Panc1 (cell line): ENCODE measurements around the gene EEF1A2.

Experiments used
- POLR2AphosphoS5 ChIP-seq: IDR thresholded peaks from 2 replicates; pipeline ENCODE4 v1.6.1; 2012; ENCODE audit warnings: mild to moderate bottlenecking, low read depth, low read length, moderate library complexity
- TF ChIP-seq, protein P1 (sequence below): fragments of 450-650 bp; IDR thresholded peaks from 2 replicates; pipeline ENCODE4 v1.5.1; 2017; ENCODE audit warnings: mild to moderate bottlenecking

- TF ChIP-seq, protein P1, sequence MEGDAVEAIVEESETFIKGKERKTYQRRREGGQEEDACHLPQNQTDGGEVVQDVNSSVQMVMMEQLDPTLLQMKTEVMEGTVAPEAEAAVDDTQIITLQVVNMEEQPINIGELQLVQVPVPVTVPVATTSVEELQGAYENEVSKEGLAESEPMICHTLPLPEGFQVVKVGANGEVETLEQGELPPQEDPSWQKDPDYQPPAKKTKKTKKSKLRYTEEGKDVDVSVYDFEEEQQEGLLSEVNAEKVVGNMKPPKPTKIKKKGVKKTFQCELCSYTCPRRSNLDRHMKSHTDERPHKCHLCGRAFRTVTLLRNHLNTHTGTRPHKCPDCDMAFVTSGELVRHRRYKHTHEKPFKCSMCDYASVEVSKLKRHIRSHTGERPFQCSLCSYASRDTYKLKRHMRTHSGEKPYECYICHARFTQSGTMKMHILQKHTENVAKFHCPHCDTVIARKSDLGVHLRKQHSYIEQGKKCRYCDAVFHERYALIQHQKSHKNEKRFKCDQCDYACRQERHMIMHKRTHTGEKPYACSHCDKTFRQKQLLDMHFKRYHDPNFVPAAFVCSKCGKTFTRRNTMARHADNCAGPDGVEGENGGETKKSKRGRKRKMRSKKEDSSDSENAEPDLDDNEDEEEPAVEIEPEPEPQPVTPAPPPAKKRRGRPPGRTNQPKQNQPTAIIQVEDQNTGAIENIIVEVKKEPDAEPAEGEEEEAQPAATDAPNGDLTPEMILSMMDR, result no peak
- TF ChIP-seq POLR2AphosphoS5, result no peak; the same call in 1 of the 2 replicates
These were observed 5.3 kb downstream of the EEF1A2 start for GRCh38 chr20:63493563-63494020.
